ENCODE results near the gene ITIH1.

DNA sequence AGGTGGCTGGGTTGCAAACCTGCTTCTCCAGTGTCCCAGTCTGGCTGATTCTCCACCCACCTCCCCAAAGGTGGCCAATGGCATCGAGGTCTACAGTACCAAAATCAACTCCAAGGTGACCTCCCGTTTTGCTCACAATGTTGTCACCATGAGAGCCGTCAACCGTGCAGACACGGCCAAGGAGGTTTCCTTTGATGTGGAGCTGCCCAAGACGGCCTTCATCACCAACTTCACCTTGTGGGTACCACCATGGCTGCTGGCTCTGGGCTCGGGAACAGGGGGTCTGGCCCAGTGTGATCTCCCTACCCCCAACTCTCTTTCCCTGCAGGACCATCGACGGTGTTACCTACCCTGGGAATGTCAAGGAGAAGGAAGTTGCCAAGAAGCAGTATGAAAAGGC lies 19.0 kb downstream of the ITIH1 start:
- TF ChIP-seq, protein P1, sequence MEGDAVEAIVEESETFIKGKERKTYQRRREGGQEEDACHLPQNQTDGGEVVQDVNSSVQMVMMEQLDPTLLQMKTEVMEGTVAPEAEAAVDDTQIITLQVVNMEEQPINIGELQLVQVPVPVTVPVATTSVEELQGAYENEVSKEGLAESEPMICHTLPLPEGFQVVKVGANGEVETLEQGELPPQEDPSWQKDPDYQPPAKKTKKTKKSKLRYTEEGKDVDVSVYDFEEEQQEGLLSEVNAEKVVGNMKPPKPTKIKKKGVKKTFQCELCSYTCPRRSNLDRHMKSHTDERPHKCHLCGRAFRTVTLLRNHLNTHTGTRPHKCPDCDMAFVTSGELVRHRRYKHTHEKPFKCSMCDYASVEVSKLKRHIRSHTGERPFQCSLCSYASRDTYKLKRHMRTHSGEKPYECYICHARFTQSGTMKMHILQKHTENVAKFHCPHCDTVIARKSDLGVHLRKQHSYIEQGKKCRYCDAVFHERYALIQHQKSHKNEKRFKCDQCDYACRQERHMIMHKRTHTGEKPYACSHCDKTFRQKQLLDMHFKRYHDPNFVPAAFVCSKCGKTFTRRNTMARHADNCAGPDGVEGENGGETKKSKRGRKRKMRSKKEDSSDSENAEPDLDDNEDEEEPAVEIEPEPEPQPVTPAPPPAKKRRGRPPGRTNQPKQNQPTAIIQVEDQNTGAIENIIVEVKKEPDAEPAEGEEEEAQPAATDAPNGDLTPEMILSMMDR (conservative IDR thresholded peaks at IDR 0.05): no peak
- TF ChIP-seq ZFX (IDR thresholded peaks at IDR 0.05): no peak
